ENCODE data around the gene KCNIP4.

Gene KCNIP4

DNA sequence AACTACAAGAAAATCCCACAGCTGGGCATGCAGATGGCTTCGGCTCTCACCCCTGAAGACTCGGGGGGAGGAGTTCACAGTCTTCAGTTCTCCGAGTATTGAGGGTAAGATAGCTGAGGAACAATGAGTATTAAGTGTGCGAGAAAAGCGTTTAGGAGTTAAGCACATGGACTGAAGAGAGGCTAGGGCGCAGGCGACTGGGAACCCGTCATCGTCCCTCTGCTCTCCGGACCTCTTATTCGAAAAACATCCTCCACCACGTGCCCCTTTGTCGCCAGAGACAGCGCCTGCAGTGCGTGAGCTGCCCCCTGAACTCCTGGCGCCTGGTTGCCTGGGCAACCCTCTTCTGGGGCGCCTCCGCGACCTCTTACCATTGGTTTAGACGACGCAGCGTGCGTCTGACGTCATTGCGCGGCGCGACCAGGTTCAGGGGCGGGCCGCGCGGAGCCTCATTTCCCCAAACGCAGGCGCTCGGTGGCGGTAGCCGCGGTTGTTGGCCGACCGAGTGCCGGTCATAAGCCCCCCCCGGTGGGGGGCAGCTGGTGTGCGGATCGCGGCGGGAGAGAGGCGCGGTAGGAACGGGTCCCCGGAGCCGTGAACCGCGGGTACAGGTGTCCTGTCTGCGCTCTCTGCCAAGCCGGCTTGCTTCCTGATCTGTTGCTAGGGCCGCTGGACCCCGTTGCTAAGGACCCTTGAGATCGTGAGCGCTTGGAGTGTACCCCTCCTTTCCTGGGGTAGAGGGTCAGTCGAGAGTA is 1248.4 kb downstream of the KCNIP4 start, which contains the start of gene PACRGL:
PACRGL (plus strand) TSS at position 452 of the 755 bp plus-strand sequence. CDS start 4,024 bp downstream, outside the sequence.
- peak; percentile 98 for DNase-seq

DNA sequence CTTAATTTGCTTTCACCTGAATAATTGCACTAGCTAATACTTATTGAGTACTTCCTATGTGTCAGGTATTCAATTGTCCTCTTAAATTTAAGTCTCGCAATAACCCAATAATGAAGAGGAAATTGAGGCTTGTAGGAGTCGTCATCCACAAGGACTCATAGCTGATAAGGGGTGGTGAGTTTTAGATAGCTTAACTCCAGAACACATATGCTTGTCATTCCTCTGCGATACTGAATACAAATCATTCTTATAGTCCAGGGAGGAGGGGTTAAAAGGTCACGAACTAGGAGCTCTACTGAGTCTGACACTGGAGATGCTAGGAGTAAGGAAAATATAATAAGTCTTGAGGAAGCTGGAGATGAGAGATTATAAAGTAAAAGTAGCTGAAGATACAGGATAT is 1249.8 kb downstream of the KCNIP4 start:
- no peak for DNase-seq

DNA sequence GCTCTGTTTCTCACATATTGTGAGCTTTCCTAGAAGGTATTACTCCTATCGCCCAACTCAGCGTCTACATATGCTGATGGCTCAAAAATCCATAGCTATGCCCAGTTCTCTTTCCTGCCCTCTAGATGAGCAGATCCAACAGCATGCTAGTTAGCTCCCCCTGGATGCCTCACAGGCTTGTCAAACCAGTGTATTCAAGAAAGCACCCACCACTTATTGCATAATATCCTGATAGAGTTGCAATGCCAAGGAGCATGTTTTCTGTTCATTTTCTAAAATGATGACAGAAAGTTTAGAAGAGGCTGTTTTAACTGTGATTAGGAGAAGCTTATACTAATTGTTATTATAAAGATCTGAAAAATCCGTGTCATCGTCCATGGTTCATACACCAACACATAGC is 1250.2 kb downstream of the KCNIP4 start:
- DNase-seq, result no peak

DNA sequence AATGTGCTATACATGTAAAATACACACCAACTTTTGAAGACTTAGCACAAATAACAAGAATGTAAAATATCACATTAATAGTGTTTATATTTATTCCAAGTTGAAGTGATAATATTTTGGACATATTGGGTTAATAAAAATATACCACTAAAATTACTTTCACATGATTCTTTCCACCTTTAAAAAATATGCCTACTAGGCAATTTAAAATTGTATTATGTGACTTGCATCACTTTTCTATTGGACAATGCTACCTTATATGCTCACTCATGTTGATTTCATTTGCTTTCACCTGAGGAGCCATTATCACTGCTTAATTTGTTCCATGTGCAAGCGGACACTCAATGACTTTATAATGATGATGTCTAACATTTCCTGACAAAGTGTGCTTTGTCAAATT is 1251.8 kb downstream of the KCNIP4 start:
- DNase-seq, result no peak

DNA sequence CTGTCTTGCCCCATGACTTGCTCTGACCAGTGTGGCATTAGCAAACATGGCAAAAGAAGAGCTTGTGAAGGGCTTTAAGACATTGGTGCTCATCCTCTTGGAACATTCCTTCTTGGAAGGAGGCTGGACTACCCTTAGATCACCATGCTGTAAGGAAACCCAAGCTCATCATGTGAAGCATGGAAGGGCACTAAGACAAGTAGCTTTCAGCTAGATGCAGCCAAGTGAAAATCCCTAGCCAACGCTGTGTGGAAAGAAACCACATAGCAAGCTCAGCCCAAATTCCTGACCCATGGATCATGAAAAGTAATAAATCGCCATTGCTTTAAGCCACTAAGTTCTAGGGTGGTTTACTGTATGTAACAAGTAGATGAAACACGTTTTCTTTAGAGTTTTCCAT is 1260.7 kb downstream of the KCNIP4 start:
- DNase-seq, result no peak

DNA sequence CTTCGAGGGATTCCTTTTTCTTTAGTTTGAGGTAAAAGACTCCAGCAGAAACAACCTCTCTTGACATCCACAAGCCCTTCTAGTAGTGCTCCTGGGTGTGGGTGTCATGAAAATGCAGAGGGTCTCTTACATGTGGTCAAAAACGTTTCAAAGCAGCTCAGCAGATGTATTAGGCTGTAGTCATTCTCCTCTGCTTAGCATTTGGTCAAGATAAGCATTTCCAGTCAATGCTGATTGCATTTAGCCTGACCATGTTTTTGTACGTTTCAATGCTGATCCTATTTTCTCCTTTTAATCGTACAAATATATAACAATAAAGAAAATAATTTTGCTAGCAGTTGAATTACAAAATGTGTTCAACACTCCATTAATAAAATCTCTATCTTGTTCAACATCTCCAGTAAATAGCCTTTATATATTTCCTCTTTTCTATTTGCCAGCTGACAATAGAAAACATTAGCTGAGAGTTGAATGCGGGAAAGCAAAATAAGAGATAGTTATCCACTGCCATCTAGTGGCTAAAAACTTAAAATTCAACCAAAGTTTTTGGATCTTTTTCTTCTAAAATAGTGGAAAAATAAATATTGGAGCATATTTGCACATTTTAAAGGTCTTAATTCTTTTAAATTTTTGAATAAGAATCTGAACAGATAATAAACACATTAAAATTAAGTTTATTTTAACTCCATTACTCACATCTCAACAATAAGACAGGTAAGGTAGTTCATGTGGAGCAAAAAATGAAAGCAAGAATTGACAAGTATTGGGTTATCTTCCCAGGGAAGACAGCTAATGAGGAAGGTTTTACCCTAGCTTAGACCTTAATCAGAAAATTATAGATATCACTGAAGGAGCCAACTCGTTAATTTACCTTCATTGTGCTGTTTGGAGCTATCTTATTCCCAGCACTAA is 1263.5 kb downstream of the KCNIP4 start:
- peak; percentile 40 for DNase-seq

DNA sequence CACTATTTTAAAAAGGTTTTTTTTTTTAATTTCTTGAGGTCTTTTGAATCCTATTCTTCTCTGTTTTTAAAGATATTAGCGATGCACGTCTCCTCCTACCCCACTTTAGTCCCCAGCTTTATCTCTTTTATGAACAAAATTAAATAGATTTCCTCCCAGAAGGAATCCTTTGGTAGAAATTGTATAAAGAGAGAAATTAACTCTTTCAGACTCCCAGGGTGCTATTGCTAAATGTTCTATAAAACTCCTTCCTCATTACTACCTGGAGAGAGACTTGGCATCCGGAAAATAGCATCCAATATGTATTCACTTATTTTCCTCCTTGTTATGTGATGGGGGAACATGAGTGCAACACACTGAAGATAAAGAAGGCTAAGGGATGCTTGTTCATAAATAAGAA is 1264.8 kb downstream of the KCNIP4 start:
- no peak for DNase-seq

DNA sequence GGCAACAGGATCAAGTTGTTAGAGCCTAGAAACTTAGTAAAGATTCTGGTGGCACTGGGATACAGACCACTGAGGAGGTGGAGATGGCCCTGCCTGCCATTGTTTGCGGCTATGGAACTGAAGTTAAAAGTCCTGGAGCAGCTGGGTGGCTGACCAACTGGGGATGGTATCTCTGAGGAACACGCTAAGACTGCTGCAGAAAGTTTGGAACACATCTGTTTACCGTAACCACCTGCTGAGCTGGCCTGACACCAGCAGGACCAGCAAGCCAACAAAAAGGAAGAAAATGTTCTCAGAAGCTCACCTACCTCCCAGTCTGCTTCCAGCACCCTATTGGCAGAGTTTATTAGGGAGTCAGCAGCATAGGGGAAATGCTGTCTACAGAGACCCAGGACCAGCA is 1265.7 kb downstream of the KCNIP4 start:
- DNase-seq, result no peak

DNA sequence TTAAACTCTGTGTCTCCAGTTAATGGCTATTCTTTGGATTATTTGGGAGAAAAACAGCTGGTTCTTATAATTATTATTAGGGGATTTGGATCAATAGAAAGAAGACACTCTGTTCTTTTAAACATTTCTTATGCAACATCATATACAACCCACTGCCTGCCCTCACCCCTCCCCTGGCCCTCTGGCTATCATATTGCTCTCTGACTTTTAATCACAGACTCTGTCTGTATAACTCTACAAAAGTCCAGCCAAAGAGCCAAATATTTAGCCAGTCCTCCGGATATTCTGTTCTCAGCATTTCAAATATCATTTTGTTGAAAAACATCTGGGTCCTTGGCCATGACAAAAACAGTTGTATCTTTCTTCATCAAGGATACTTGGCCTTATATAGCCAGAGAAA is 1267.3 kb downstream of the KCNIP4 start:
- DNase-seq, result no peak

DNA sequence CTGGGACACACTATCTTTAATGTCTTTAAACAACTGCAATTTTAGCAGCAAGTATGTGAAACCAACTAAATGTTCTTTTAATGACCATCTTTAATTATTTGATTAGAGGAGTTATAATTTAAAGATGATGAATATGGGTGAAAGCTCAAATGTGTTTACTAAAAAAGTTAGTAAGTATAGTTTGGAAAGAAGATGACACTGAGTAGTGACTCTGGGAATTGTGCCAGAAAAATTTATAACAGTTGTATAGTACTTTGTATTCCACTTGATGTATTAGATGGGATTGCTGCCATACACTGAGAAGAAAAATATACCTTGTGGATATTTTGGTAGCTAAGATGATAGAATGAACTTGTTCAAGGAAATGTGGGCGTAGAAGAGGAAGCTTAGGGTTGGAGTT is 1267.8 kb downstream of the KCNIP4 start:
- no peak for DNase-seq

DNA sequence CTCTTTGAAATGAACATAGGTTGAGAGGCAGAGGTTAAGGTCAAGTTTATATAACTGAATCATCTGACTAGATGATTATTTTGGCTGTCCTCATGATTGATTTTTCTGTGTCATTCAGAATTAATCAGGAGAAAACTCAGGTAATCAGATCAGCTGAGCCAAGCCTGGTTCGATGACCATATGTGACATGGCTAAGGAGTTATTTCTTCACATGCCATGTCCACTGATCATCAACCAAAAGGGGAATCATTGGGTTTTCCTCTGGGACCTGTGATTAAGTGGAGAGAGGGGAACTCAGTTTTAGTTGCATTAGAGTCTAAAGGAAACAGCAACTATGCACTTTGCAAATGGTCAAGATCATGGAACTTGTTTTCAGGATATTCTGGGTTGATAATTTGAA is 1268.6 kb downstream of the KCNIP4 start:
- no peak for DNase-seq
